Thyroid gland (tissue), 4 donors: Measurements from ENCODE around the gene PANK3. TPM values are rescaled to one million over a fixed set of nuclear protein-coding genes. Genes with fewer than 3 reads are reported as not detected.

ENCODE experiments used
- DNase-seq, 2 donors: peaks; one replicate each; pipeline ENCODE4 v3.0.0-alpha.2; 2019
- H3K27ac ChIP-seq, 3 donors: fragments of 200-600 bp; sonication (generic); 1 replicate in 2 of 3; 2 replicates in 1 of 3; pipeline ENCODE4 v1.5.1; 2016 to 2019; ENCODE audit warnings: mild to moderate bottlenecking in 1 of 3, moderate library complexity in 1 of 3
- H3K27me3 ChIP-seq: fragments of 200-600 bp; sonication (generic); one replicate; pipeline ENCODE4 v1.5.1; 2019
- H3K36me3 ChIP-seq, 2 donors: fragments of 200-600 bp; sonication (generic); one replicate each; pipeline ENCODE4 v1.5.1; 2016 to 2019
- H3K4me1 ChIP-seq, 2 donors: fragments of 200-600 bp; sonication (generic); one replicate each; pipeline ENCODE4 v1.5.1; 2017 to 2019
- H3K4me3 ChIP-seq, 3 donors: fragments of 200-600 bp; sonication (generic); replicated peaks in 1 of 3; 1 replicate in 2 of 3; 2 replicates in 1 of 3; pipeline ENCODE4 v1.5.1; 2016; ENCODE audit warnings: mild to moderate bottlenecking in 1 of 3
- H3K9me3 ChIP-seq: fragments of 200-600 bp; sonication (generic); one replicate; pipeline ENCODE4 v1.5.1; 2017
- POLR2A ChIP-seq, 2 donors: fragments of 450-650 bp; IDR thresholded peaks; one replicate each; pipeline ENCODE4 v1.6.1; 2017; ENCODE audit warnings: antibody characterized with exemption in 2 of 2, mild to moderate bottlenecking in 2 of 2, moderate library complexity in 1 of 2
- WGBS, 2 donors: methylation state at CpG; one replicate each; pipeline ENCODE4 v1.1.5; 2017; 5-methylcytosine and 5-hydroxymethylcytosine counted together
- intact Hi-C: fragments of 100-400 bp; cut with DNase I; formaldehyde crosslinking; loops from one replicate; pipeline ENCODE4 v1.15.1; 2023
- total RNA-seq, 4 donors: library from RNA; depleted of rRNA; stranded (reverse); fragments of >200 nt; gene quantifications; one replicate each; pipeline ENCODE4 v1.2.3, GENCODE V29; 2016
- TF ChIP-seq, protein P1 (sequence below), 6 experiments: fragments of 200-600 bp in 3 of 6; fragments of 450-650 bp in 3 of 6; sonication (generic) in 3 of 6; IDR thresholded peaks; one replicate each; pipeline ENCODE4 v1.5.1; 2016 to 2019; ENCODE audit warnings: antibody characterized with exemption in 6 of 6, mild to moderate bottlenecking in 2 of 6, inconsistent platforms in 1 of 6, moderate library complexity in 1 of 6

PANK3 gene
- total RNA-seq, 4 donors from 2014 or later = 38.7 to 73.8 (median 49.3) TPM

DNA sequence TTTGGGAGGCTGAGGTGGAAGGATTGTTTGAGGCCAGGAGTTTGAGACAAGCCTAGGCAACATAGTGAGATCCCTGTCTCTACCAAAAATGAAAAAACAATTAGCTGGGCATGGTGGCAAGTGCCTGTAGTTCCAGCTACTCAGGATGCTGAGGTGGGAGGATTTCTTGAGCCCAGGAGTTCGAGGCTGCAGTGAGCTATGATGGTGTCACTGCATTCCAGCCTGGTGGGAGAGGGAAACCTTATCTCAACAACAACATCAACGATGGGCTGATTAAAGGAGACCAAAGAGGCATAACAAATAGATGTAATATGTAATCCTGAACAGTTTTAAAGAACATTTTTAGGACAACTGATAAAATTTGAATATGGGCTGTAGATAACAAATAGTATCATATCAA is 34.2 kb upstream of the PANK3 start:
- 43 to 45% methylated on average over 2 of the region's 2 CpGs for WGBS, 2 donors
- H3K36me3 ChIP-seq = no peaks in the 10 kb centered on the region
- TF ChIP-seq, protein P1, sequence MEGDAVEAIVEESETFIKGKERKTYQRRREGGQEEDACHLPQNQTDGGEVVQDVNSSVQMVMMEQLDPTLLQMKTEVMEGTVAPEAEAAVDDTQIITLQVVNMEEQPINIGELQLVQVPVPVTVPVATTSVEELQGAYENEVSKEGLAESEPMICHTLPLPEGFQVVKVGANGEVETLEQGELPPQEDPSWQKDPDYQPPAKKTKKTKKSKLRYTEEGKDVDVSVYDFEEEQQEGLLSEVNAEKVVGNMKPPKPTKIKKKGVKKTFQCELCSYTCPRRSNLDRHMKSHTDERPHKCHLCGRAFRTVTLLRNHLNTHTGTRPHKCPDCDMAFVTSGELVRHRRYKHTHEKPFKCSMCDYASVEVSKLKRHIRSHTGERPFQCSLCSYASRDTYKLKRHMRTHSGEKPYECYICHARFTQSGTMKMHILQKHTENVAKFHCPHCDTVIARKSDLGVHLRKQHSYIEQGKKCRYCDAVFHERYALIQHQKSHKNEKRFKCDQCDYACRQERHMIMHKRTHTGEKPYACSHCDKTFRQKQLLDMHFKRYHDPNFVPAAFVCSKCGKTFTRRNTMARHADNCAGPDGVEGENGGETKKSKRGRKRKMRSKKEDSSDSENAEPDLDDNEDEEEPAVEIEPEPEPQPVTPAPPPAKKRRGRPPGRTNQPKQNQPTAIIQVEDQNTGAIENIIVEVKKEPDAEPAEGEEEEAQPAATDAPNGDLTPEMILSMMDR (IDR thresholded peaks at IDR 0.05) = no peak
- no peak for TF ChIP-seq POLR2A (IDR thresholded peaks at IDR 0.05)
- H3K9me3 ChIP-seq = no peaks in the 10 kb centered on the region
- no peak for DNase-seq
- no peaks in the 10 kb centered on the region for H3K4me1 ChIP-seq
- intact Hi-C loops = no loop called here
- no peak overlapping the region for H3K27ac ChIP-seq
- H3K27me3 ChIP-seq = no peaks in the 10 kb centered on the region
- H3K4me3 ChIP-seq = no peak overlapping the region

DNA sequence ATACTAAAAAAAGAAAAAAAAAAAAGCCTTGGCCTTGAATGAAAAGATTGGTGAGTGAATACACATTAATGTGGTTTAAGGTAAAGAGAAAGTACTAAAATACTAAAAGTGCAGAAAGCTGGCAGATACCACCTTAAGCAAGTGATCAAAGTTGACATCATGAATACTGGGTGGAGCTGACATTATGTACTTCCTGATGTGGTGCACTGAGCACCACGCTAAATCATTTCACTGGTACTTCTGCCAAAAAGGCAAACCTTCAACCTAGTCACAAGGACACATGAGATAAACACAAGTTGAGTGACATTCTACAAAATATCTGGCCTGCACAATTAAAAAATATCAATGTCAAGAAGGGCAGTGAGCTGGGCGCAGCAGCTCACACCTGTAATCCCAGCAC is 33.8 kb upstream of the PANK3 start:
- no peaks in the 10 kb centered on the region for H3K9me3 ChIP-seq
- H3K27me3 ChIP-seq = no peaks in the 10 kb centered on the region
- H3K4me1 ChIP-seq = no peaks in the 10 kb centered on the region
- WGBS, 2 donors = 44 to 69% methylated on average over 2 of the region's 2 CpGs
- no peak for DNase-seq
- H3K36me3 ChIP-seq = no peaks in the 10 kb centered on the region
- no peak for TF ChIP-seq POLR2A (IDR thresholded peaks at IDR 0.05)
- TF ChIP-seq, protein P1 (IDR thresholded peaks at IDR 0.05) = no peak
- no peak overlapping the region for H3K27ac ChIP-seq
- H3K4me3 ChIP-seq = no peak overlapping the region
- intact Hi-C loops = no loop called here

DNA sequence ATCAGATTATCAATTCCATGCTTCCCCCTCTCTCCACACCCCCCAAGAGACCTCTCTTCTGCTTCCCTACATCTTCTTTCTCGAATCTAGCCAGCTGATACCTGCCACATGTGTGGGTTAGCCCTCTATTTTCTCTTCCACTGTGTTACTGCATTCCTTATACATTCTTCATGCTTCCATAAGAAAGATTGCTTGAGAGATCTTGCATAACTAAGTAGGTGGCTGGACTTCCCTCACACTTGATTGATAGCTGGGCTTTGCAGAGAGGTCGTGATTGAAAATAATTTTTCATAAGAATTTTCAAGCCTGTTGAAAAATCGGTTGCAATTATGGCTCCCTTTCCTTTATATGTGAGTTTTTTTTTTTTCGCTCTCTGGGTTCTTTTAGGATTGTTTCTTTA is 33.0 kb upstream of the PANK3 start:
- WGBS, 2 donors = 68 to 73% methylated on average over 4 of the region's 4 CpGs
- intact Hi-C loops = no loop called here

DNA sequence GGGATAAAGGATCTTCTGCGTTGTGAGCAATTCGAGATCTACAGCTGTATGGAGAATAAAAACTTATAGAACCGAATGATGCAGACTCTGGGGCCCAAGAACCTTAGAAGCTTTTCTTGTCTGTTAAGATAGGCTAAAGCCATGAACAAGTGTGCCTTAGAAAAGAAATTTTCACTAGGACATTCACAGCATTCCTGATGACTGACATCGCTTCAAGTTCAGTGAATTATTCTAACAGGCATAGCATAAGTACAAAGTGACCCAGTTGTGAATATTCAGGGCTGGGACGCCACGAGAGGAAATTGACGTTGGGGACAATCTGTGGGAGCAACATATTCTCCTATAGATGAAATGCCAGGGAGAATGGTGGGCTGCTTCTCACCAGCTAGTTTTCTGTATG is 32.0 kb upstream of the PANK3 start:
- Histone ChIP-seq H3K4me1 (no peaks in the 10 kb centered on the region), H3K27me3 (no peaks in the 10 kb centered on the region), H3K27ac (no peak overlapping the region), H3K4me3 (no peak overlapping the region), H3K36me3 (no peaks in the 10 kb centered on the region), H3K9me3 (no peaks in the 10 kb centered on the region)
- intact Hi-C loops = no loop called here
- WGBS, 2 donors = 65 to 70% methylated on average over 7 of the region's 7 CpGs
- TF ChIP-seq POLR2A (IDR thresholded peaks at IDR 0.05) = no peak
- TF ChIP-seq, protein P1 (IDR thresholded peaks at IDR 0.05) = no peak
- DNase-seq = no peak

More for the DNA sequence above, 33.0 kb upstream of the PANK3 start:
- Histone ChIP-seq H3K9me3 (no peaks in the 10 kb centered on the region), H3K4me3 (no peak overlapping the region), H3K4me1 (no peaks in the 10 kb centered on the region), H3K27me3 (no peaks in the 10 kb centered on the region), H3K36me3 (no peaks in the 10 kb centered on the region), H3K27ac (no peak overlapping the region)
- TF ChIP-seq POLR2A (IDR thresholded peaks at IDR 0.05) = no peak
- TF ChIP-seq, protein P1 (IDR thresholded peaks at IDR 0.05) = no peak
- DNase-seq = no peak

DNA sequence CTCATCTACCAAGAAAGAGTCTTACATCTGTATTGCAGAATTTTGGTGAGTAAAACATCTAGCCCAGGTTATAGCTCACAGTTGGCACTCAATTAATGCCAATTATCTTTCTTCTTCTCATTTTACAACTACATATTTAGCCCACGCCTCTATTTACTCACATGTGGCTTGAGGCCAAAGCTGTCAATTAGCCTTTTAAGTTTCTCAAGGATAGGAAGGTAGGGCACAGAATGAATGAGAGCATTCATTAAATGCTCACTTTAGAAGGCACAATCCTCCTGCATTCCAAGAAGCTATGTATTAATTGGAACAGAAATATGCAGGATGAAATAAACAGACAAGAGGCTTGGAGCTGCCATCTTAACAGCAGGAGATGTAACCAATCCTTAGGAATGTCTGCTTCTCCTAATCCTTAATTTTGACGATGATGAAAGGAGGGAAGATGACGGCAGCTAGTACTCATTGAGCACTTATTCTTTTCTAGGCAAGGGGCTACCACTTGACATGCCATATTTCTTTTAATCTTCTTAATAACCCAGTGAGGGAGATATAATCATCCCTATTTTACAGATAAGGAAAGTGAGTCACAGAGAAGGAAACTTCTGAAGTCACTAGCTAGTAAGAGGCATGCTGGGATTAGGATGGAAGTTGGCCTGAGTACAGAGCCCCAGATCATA is 30.8 kb upstream of the PANK3 start:
- no peaks in the 10 kb centered on the region for H3K27me3 ChIP-seq
- H3K9me3 ChIP-seq = no peaks in the 10 kb centered on the region
- H3K4me1 ChIP-seq = no peaks in the 10 kb centered on the region
- H3K36me3 ChIP-seq = no peaks in the 10 kb centered on the region
- H3K27ac ChIP-seq = no peak overlapping the region
- H3K4me3 ChIP-seq = no peak overlapping the region
- TF ChIP-seq, protein P1 (IDR thresholded peaks at IDR 0.05) = no peak
- TF ChIP-seq POLR2A (IDR thresholded peaks at IDR 0.05) = no peak
- intact Hi-C loops = no loop called here
- no peak for DNase-seq
- WGBS, 2 donors = 86 to 90% methylated on average over 3 of the region's 3 CpGs
